HepG2 (cell line): ENCODE data around the gene PIK3C2B. TPM values are rescaled to one million over a fixed set of nuclear protein-coding genes. Genes with fewer than 3 reads are reported as not detected.

Experiments
- ARHGAP35 ChIP-seq: sonication (generic); formaldehyde crosslinking; IDR thresholded peaks from 2 replicates; pipeline ENCODE4 v1.9.0; 2022; ENCODE audit warnings: mild to moderate bottlenecking, inconsistent platforms, moderate library complexity, missing genetic modification reagents, borderline replicate concordance
- LRRFIP1 ChIP-seq: sonication (generic); formaldehyde crosslinking; conservative IDR thresholded peaks from 2 replicates; pipeline ENCODE4 v1.4.0; 2020; ENCODE audit warnings: missing genetic modification reagents
- TRIM22 ChIP-seq: fragments of 450-650 bp; IDR thresholded peaks from 2 replicates; pipeline ENCODE4 v1.6.1; 2017
- polyA plus RNA-seq, 8 experiments: library from polyadenylated mRNA; depleted of rRNA in 3 of 8; stranded (reverse) in 7 of 8; unstranded in 1 of 8; fragments of >200 nt; fragmentation: Illumina TruSeq in 4 of 8; extraction: Trizol in 4 of 8; gene quantifications; 2 replicates each; pipeline versions ENCODE4 v1.2.1 to v1.2.3, GENCODE V29; 2011 to 2016; ENCODE audit warnings: low read depth in 4 of 8, missing spikeins in 1 of 8, mixed read lengths in 1 of 8; ENCODE audit not compliant: insufficient read depth in 1 of 8
- total RNA-seq, 5 experiments: library from RNA; depleted of rRNA; stranded (reverse); fragments of >200 nt; fragmentation: Illumina TruSeq; extraction: Trizol; gene quantifications; 2 replicates each; pipeline ENCODE4 v1.2.3, GENCODE V29; 2016; ENCODE audit warnings: low read depth in 1 of 5
- TF ChIP-seq, protein P1 (sequence below): IDR thresholded peaks from 2 replicates; pipeline ENCODE4 v1.6.1; 2016; ENCODE audit warnings: missing compliant biosample characterization, missing genetic modification reagents, borderline replicate concordance
- TF ChIP-seq, protein P2 (sequence below): sonication (generic); formaldehyde crosslinking; IDR thresholded peaks from 2 replicates; pipeline ENCODE4 v1.5.0; 2020; ENCODE audit warnings: missing genetic modification reagents, mild to moderate bottlenecking, borderline replicate concordance

Gene PIK3C2B
- total and polyA plus RNA-seq, 2 of the 13 experiments (the other 11 are each of a cell fraction or from before 2014, with no cell fraction given) = 3.4 to 4.5 TPM

DNA sequence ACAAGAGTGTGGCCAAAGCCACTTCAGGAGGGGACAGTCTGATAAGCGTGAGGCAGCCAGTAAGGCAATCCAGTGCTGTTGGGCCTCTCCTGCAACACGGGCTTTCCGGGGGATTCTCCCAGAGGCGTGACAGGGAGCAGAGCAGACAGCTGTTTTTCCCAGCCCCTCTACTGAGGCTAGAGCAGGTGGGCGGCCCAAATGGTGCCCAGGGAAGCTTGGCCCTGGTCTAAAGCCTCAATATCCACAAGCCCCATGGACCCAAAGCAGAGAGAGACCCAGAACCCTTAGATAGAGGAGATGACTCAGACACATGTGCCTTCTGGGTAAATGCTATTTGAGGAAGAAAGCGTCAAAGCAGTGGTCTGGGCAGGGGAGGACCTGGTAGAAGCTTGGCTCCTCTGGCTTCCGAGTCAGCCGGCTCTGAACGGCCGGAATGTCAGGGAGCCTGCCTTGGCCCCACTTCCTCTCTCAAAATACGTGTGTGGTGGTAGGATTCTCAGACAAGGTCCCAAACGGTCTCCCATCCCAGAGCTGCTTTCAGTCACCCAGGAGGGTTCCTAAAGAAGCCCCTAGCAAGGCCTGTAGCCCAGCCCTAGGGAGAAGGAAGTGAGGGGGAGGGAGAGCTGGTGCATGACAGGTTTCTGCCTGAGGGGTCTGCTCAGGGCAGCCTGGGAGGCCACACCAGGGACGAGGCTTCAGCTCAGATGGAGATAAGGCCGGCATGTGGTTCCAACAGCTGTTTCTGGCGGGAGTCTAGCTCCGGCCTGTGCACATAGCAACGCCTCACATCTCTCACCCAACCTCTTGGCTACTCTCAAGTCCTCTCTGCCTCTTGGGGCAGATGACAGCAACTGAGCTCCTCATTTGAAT, 28.8 kb downstream of the PIK3C2B start (continued):
- TF ChIP-seq, protein P1, sequence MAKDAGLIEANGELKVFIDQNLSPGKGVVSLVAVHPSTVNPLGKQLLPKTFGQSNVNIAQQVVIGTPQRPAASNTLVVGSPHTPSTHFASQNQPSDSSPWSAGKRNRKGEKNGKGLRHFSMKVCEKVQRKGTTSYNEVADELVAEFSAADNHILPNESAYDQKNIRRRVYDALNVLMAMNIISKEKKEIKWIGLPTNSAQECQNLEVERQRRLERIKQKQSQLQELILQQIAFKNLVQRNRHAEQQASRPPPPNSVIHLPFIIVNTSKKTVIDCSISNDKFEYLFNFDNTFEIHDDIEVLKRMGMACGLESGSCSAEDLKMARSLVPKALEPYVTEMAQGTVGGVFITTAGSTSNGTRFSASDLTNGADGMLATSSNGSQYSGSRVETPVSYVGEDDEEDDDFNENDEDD (CRISPR knock-in tag) = no peak
- TF ChIP-seq ARHGAP35 (CRISPR knock-in tag) (no peak), LRRFIP1 (CRISPR knock-in tag) (no peak), TRIM22 (no peak)
- TF ChIP-seq, protein P2, sequence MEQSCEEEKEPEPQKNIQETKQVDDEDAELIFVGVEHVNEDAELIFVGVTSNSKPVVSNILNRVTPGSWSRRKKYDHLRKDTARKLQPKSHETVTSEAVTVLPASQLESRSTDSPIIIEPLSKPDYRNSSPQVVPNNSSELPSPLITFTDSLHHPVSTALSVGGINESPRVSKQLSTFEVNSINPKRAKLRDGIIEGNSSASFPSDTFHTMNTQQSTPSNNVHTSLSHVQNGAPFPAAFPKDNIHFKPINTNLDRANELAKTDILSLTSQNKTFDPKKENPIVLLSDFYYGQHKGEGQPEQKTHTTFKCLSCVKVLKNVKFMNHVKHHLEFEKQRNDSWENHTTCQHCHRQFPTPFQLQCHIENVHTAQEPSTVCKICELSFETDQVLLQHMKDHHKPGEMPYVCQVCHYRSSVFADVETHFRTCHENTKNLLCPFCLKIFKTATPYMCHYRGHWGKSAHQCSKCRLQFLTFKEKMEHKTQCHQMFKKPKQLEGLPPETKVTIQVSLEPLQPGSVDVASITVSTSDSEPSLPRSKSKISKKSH (CRISPR knock-in tag) = no peak
- TF ChIP-seq, all 625 proteins: peak for 0
